Activated CD4-positive, alpha-beta T cell treated with anti-CD3 and anti-CD28 coated beads, Interleukin-2, amount 50 U/mL, for 1 hour (primary cell): ENCODE measurements around the gene E4F1.

ENCODE experiments used
- DNase-seq: peaks from one replicate; pipeline ENCODE4 v3.0.0-alpha.2; 2020

Gene E4F1, protein sequence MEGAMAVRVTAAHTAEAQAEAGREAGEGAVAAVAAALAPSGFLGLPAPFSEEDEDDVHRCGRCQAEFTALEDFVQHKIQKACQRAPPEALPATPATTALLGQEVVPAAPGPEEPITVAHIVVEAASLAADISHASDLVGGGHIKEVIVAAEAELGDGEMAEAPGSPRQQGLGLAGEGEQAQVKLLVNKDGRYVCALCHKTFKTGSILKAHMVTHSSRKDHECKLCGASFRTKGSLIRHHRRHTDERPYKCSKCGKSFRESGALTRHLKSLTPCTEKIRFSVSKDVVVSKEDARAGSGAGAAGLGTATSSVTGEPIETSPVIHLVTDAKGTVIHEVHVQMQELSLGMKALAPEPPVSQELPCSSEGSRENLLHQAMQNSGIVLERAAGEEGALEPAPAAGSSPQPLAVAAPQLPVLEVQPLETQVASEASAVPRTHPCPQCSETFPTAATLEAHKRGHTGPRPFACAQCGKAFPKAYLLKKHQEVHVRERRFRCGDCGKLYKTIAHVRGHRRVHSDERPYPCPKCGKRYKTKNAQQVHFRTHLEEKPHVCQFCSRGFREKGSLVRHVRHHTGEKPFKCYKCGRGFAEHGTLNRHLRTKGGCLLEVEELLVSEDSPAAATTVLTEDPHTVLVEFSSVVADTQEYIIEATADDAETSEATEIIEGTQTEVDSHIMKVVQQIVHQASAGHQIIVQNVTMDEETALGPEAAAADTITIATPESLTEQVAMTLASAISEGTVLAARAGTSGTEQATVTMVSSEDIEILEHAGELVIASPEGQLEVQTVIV

DNA sequence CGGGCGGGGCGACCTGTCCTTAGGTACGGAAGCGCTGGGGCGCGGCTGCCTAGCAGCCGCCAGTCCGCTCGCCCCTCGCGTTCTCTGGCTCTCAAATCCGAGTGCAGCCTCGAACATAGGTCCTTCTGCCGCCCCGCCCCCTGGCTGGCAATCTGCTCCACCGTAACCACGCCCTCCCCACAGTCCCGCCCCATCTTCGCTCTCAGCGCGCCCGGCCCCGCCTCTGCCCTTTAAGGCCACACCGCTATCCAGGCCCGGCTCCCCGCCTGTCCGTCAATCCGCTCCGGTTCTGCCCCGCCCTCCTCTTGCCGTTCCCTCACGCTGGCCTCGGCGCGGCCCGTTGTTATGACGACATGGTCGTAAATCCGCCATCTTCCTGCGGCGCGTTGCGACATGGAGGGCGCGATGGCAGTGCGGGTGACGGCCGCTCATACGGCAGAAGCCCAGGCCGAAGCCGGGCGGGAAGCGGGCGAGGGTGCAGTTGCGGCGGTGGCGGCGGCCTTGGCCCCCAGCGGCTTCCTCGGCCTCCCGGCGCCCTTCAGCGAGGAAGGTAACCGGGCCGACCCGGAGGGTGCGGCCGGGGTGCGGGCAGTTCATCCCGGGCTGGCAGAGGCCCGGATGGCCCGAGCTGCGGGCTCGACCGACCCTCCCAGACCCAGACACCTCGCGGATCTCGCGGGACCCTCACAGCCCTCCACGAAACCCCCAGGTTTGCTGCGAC, at the start of gene E4F1:
E4F1 (plus strand) TSS at position 371 of the 721 bp plus-strand sequence; CDS start at position 394, 23 bp downstream.
- peak; percentile 99 for DNase-seq

DNA sequence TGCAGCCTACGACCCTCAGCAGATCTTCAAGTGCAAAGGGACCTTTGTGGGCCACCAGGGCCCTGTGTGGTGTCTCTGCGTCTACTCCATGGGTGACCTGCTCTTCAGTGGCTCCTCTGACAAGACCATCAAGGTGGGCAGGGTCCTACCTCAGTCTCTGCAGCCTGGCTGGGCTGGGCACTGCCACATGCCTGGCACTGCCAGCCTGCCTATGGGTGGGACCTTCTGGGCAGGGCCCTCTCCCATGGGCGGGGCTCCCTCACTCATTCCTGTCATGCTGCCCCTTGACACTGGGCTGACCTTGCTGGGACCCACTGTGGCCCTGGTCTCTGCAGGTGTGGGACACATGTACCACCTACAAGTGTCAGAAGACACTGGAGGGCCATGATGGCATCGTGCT, 49.5 kb upstream of the E4F1 start:
- no peak for DNase-seq

DNA sequence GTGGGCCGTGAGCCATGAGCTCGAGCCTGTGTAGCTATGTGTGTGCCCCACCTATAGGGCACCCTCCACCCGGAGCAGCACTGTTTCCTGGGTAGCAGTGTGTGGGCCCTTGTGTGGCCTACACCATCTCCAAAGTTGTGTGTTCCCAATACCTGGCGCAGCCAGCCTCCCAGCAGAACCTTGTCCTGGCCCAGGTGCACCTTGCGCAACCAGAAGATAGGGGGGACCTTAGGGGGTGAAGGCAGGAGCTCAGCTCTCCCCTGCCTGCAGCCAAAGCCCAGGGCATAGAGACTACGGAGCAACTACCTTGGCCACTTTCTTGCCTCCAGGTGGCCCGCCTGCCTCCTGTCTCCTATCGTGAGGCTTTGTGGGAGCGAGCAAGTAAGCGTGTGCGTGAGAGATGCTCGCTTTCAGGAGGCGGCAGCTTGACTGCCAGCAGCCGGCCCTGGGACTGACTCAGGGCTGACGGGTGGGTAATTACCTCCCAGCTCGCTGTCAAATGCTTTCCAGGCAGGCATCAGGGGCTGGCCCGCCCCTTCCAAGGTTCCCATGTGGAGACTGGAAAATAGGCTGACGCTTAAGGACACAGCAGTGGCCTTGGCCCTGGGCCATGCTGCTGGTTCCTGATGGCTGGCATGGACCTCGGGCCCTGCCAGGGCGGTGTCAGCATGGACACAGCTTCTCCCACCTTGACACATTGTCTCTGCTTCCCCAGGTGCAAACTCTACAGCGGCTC, 48.8 kb upstream of the E4F1 start:
- DNase-seq = no peak

DNA sequence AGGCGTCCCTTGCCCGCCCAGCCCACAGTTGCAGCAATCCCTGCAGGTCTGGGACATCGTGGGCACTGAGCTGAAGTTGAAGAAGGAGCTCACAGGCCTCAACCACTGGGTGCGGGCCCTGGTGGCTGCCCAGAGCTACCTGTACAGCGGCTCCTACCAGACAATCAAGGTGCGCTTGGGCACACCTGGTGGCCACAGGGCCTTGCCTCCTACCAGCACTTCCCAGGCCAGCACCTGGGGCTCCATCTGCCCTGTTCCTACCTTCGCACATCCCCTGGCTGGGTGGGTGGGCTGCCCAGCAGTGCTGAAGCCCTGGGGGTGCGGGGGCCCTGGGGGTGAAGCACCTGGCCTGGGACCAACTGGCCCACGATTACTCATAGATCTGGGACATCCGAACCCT, 47.9 kb upstream of the E4F1 start:
- no peak for DNase-seq

DNA sequence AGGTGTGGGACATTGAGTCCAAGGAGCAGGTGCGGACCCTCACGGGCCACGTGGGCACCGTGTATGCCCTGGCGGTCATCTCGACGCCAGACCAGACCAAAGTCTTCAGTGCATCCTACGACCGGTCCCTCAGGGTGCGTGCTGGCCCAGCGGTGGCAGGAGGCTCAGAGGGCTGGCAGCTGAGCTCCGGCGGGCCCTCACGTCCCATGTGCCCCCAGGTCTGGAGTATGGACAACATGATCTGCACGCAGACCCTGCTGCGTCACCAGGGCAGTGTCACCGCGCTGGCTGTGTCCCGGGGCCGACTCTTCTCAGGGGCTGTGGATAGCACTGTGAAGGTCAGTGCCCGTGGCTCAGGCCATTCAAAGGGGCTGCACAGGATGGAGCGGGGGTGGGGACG, 47.3 kb upstream of the E4F1 start:
- DNase-seq = no peak

DNA sequence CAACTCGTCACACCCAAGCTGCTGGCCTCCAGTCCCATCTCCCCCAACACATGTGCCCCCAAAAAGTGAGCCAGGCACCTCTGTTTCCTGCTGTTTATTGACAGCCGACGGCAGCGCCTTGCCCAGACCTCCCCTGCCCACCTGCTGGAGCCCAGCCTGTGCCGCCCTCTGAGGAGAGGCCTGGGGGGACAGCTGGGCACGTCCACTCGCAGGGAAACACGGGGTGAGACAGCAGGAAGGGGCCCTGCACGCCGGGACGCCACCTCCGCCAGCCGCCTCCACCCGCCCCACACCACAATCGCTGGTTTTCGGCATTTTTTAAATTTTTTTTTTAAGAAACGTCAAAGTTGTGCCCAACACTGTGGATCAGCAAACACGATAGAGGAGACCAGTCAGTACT, 46.3 kb upstream of the E4F1 start:
- no peak for DNase-seq

DNA sequence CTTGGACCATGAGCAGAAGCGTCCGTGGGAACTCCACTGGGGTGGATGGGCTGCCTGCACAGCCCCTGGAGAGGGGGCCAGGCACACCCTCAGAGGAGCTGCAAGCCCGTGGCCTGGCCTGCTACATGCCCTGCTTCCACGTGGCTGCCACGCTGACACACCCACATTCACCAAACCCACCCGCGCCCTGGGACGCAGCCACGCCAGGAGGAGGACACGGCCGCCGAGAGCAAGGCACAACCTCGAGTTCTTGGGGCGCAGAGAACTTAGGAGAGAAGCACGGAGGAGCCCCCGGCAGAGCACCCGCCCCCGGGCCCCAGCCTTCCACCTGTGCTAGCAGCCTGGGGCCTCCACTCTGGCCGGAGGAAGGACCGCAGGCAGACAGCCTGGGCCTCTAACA, 45.8 kb upstream of the E4F1 start:
- DNase-seq = no peak

DNA sequence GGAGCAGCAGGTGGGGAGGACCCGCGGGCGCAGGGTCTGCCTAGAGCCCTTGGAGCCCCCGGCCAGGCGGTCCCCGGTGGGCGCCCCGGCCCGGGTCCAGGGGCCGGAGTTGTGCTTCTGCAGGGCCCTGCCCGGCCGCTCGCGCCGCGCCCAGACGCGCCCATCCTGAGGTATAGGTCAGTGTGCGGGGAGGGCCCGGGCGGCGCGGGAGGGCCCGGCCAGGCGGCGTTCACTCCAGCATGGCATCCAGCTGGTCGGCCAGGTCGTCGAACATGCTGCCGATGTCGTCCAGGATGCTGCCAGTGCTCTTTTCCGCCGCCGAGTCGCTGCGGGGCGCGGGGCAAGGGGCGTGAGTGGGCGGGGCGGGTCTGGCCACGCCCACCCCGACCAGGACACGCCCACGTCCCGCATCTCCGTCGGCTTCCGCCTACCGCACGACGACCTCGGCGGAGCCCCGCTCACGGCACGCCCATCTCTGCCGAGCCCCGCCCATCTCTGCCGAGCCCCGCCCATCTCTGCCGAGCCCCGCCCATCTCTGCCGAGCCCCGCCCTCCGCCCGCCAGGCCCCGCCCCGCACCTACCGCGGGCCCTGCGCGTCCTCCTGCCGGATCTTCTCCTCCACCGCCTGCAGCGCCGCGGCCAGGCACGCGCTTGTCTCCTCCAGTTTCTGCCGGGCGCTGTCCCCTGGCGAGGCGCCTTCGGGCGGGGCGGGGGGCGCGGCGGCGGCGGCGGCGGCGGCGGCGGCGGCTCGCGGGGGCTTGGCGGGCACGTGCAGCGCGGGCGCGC, 44.9 kb upstream of the E4F1 start:
- DNase-seq = peak; percentile 26

DNA sequence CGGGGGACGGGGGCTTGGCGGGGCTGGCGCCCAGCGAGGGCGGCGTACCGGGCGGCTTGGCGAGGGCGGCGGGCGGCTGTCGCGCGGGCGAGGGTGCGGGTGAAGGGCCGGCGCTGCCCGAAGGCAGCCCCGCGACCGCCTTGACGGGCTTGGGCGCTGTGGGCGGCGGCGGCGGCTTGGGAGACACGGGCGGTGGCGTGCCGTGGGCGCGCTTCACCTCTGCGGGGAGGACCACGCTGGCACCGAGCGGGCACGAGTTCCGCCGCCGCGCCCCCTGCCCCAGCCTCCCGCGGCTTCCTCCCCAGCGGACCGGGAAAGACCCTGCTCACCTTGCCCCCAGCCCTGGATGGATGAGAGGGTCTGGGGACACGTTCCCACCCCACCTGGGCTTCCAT, 44.3 kb upstream of the E4F1 start:
- DNase-seq = no peak

DNA sequence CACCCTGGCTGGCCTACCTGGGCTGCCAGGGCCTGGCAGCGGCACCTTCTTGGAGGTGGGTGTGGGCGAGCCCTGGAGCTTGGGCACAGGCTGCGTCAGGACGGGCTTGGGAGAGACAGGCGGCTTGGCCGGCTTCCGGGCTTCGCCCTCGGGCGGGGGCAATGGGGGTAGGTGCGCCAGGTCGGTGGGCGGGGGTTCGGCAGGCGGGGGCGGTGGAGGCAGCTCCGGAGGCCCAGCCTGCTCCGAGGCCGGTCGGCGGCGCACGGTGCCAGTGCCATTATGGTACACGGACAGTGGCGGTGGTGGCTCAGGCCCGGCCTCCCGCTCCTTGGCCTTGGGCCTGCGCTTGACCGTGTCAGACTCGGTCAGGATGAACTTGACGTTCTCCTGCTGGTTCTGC, 43.8 kb upstream of the E4F1 start:
- DNase-seq = no peak

DNA sequence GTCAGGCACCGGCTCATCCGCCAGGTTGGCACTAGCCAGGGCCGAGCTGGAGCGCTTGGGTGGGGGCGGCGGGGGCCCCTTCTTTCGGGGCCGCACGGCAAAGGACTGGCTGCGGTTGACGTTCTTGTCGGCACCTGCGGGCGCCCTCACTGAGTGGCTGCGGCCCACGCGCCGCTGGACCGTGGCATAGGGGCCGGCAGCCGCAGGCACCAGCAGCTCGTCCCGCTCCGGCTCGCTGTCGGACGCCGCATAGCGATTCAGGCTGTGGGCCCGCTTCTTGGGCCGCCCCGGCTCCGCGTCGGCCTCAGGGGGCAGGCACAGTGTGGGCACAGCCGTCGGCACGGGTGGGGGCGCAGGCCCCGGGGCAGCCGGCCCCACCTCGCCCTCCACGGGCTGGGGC, 42.9 kb upstream of the E4F1 start:
- DNase-seq = no peak

DNA sequence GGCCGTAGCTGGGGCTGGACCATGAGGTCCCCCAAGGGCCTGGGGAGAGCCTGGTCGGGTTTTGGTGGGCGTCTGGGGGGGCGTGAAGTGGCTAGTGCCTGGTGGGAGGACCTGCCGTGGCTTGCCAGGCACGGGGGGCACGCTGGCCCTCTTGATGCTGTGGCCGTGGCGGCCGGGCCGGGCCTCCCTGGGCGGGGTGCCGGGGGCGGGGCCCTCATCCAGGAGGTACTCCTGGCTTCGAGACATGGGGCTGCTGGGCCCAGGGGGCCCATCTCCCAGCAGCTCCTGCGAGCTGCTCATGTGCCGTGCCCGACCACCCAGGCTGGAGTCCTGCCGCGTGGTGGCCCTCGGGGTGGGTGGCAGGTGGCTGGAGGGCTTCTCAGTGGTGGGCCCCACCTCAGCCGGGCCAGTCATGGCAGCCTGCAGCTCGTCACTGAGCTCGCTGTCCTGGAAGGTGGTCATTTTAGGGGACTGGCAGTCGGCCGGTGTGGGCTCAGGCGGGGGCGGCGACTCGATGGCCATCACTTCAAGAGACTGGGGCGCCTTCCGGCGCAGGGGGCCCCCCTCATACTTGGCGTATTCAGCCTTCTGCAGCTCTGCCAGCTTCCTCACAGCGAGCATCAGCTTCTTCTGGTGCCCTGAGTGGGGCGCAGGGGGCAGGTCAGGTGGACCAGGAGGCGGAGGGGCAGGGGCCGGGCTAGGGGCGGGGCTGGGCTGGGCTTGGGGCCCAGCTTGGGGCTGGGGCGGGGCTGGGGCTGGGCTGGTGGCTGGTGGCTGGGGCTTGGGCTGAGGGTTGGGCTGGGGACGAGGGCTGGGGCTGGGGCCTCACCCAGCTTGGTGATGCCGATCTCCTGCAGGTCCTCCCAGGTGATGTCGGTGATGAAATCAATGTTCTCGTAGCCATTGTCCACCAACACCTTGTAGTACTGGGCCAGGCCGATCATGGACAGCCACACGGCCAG, 42.1 kb upstream of the E4F1 start:
- no peak for DNase-seq

DNA sequence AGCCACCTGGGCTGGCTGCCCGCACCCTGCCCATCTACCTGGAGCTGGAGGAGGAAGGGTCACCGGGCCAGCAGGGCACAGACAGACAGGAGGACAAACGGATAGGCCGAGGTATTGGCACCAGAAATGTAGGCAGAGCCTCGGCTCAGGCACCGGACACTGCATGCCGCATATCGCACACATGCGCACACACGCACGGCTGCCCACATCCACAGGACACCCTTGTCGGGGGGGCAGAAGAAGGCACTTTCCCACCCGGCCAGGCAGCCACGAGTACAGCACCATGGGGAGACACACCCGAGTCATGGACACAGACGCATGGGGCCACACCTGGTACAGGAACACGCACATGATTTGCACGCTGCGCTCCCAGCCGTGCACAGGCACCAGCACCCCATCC, 41.4 kb upstream of the E4F1 start:
- DNase-seq = no peak

DNA sequence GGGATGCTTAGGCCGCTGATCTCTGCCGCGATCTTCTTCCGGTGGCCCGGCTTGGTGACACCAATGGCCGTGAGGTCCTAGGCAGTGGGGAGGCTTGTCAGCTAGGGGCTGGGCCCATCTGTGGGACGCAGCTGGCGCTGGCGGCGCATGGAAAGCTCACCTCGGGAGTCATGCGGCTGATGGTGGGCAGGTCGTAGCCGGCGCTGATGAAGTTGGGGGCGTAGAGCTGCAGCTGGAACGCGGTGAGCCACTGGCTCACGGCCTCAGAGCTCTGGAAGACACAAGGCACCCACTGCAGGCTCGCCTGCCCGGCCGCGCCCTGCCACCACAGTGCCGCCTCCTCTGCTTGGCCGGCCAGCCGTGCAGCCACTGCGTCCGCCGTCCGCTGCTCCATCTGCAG, 39.7 kb upstream of the E4F1 start:
- no peak for DNase-seq

DNA sequence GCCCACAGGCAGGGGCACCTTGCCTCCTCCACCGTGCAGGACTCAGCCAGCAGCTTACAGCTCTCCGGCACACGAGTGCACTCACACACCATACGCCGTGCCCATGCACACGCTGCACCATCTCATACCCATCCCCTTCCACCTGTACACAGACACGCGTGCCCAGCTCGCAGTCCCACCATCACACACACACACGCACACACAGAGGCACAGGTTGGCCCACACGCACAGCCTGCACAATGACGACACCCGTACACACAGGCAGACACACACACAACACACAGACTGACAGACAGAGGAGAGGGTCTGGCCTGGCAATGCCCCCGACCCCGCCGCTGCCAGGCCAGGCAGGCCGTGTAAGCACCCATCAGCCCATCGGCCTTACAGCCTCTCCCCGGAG, 39.0 kb upstream of the E4F1 start:
- DNase-seq = no peak

DNA sequence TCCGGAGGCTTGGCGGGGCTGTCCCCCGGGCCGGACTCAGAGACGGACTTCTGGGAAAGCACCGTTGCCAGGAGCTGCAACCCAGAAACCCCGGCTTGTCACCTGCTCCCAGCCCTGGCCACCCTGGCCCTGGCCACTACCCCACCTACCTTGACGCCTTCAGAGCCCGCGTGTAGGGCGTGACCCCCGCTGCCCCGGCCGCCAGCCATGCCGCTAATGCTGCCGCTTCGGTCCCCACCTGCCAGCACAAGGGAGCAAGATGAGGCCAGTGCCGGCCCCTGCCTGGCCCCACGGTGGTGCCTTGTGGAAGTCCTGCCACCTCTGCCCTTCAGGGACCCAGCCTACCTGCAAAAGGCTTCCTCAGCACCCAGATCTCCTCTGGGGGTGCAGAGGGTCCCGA, 38.4 kb upstream of the E4F1 start:
- DNase-seq = no peak

DNA sequence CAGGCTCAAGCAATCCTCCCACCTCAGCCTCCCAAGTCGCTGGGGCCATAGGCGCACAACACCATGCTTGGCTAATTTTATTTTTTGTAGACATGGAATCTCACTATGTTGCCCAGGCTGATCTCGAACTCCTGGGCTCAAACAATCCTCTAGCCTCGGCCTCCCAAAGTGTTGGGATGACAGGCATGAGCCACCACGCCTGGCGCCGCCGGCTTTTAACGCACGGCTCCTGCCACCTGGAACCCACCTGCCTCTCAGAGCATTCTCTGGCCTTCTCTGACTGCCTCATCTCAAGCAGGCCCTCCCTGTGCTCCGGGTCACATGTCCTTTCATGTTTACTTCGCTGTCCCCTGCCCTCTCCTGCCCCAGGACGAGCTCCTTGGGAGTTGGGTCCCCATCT, 37.3 kb upstream of the E4F1 start:
- no peak for DNase-seq

DNA sequence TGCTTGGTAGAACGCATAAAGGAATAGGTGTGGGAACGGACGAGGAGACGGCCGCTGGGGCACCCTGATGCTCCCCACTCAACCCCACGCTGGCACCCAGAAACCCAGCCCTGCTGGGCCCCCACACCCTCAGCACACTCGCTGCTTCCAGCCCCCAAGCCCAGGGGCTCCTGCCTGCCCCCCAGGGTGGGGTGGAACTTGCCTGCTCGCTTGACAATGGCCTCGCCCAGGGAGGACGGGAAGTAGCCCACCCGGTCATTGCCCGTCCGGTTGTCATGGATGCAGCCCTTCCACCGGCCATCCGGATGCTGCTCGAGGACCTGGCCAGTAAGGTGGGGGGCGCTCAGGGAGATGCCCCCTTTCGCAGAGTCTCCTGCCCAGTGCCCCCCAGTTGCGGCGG, 36.9 kb upstream of the E4F1 start:
- no peak for DNase-seq

DNA sequence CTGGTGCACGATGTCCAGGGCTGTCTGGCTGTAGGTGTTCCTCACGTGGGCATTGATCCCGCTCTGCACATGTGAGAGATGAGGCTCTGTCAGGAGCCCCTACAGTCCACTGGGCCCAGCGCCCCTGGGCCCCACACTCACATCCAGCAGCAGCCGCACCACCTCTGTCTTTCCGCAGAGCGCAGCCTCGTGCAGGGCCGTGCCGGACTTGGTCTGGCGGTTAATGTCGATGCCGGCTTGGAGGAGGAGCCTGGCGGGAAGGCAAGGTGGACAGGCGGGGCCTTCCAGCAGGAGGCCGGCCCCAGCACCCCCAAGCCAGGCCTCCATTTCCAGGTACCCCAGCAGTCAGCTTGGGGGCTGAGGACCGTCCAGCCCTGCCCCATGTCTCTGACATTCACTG, 36.2 kb upstream of the E4F1 start:
- DNase-seq = no peak

DNA sequence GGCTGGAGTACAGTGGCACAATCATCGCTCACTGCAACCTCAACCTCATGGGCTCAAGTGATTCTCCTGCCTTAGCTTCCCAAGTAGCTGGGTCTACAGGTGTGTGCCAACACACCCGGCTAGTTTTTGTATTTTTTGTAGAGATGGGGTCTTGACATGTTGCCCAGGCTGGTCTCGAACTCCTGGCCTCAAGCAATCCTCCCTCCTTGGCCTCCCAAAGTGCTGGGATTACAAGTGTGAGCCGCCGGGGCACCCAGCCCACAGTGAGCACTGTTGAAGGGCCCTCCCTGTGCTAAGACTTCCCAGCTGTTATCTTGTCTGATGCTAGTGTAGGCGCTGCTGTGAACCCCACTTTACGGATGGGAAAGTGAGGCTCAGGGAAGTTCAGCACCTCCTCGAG, 35.0 kb upstream of the E4F1 start:
- no peak for DNase-seq
